ENCODE results near the gene GAL3ST3. TPM values are rescaled to one million over a fixed set of nuclear protein-coding genes. Genes with fewer than 3 reads are reported as not detected.

Gene GAL3ST3
- total and polyA plus RNA-seq, 2 donors (not counting 1 experiment from before 2014, with no cell fraction given) = not detected

- Histone ChIP-seq H4K20me1 (ENCODE audit: control insufficient read depth, extremely low read depth, insufficient read depth, low read length) (peaks cover 2% of the 10 kb centered on the region), H3K4me1 (ENCODE audit: control insufficient read depth, extremely low read depth, insufficient read depth, low read length) (peaks cover 16% of the 10 kb centered on the region), H3K36me3 (ENCODE audit: control insufficient read depth, insufficient read depth, low read length) (peaks cover 25% of the 10 kb centered on the region), H3K9me3 (ENCODE audit: control insufficient read depth, insufficient read depth, low read depth, low read length) (no peaks in the 10 kb centered on the region), H3K4me3 (replicated peaks in 1 of 4; ENCODE audit: control extremely low read depth in 1 of 4, insufficient read depth in 1 of 4, low read depth in 3 of 4, low read length in 4 of 4) (no peak overlapping the region), H3K27me3 (ENCODE audit: control insufficient read depth, insufficient read depth, low read length) (no peaks in the 10 kb centered on the region), H3K27ac (ENCODE audit: insufficient read depth, low read length) (no peak overlapping the region), H2AFZ (ENCODE audit: low read length) (no peak overlapping the region), H3K4me2 (ENCODE audit: extremely low read depth, insufficient read depth, low read length) (no peak overlapping the region), H3K79me2 (ENCODE audit: control insufficient read depth, insufficient read depth, low read length) (peaks cover 11% of the 10 kb centered on the region), H3K9ac (ENCODE audit: insufficient read depth, low read length) (no peak overlapping the region)
- DNase-seq (ENCODE audit: low read depth in 2 of 2) = no peak
- no peak for TF ChIP-seq CTCF (conservative IDR thresholded peaks at IDR 0.05 in 1 of 2, IDR thresholded peaks at IDR 0.05 in 1 of 2; ENCODE audit: low read depth in 1 of 2, low read length in 2 of 2)
- no peak for TF ChIP-seq EZH2 (IDR thresholded peaks at IDR 0.05; ENCODE audit: low read length, missing control alignments)
Observed at GRCh38 chr11:66066751-66067150, 17.8 kb upstream of the GAL3ST3 start.

GRCh38 chr11:66064571-66064970 lies 15.6 kb upstream of the GAL3ST3 start:
- H4K20me1 ChIP-seq (ENCODE audit: control insufficient read depth, extremely low read depth, insufficient read depth, low read length) = peaks cover 2% of the 10 kb centered on the region
- no peaks in the 10 kb centered on the region for H3K27me3 ChIP-seq (ENCODE audit: control insufficient read depth, insufficient read depth, low read length)
- no peak overlapping the region for H3K9ac ChIP-seq (ENCODE audit: insufficient read depth, low read length)
- H2AFZ ChIP-seq (ENCODE audit: low read length) = no peak overlapping the region
- peaks cover 32% of the 10 kb centered on the region for H3K36me3 ChIP-seq (ENCODE audit: control insufficient read depth, insufficient read depth, low read length)
- TF ChIP-seq EZH2 (IDR thresholded peaks at IDR 0.05; ENCODE audit: low read length, missing control alignments) = no peak
- no peak for TF ChIP-seq CTCF (conservative IDR thresholded peaks at IDR 0.05 in 1 of 2, IDR thresholded peaks at IDR 0.05 in 1 of 2; ENCODE audit: low read depth in 1 of 2, low read length in 2 of 2)
- peaks cover 12% of the 10 kb centered on the region for H3K4me1 ChIP-seq (ENCODE audit: control insufficient read depth, extremely low read depth, insufficient read depth, low read length)
- H3K9me3 ChIP-seq (ENCODE audit: control insufficient read depth, insufficient read depth, low read depth, low read length) = no peaks in the 10 kb centered on the region
- H3K4me3 ChIP-seq (replicated peaks in 1 of 4; ENCODE audit: control extremely low read depth in 1 of 4, insufficient read depth in 1 of 4, low read depth in 3 of 4, low read length in 4 of 4) = no peak overlapping the region
- no peaks in the 10 kb centered on the region for H3K79me2 ChIP-seq (ENCODE audit: control insufficient read depth, insufficient read depth, low read length)
- no peak overlapping the region for H3K4me2 ChIP-seq (ENCODE audit: extremely low read depth, insufficient read depth, low read length)
- no peak overlapping the region for H3K27ac ChIP-seq (ENCODE audit: insufficient read depth, low read length)
- DNase-seq (ENCODE audit: low read depth in 2 of 2) = no peak

GRCh38 chr11:66063900-66064299 lies 14.9 kb upstream of the GAL3ST3 start:
- no peak for DNase-seq (ENCODE audit: low read depth in 2 of 2)
- peaks cover 29% of the 10 kb centered on the region for H3K36me3 ChIP-seq (ENCODE audit: control insufficient read depth, insufficient read depth, low read length)
- no peaks in the 10 kb centered on the region for H3K79me2 ChIP-seq (ENCODE audit: control insufficient read depth, insufficient read depth, low read length)
- peaks cover 6% of the 10 kb centered on the region for H3K4me1 ChIP-seq (ENCODE audit: control insufficient read depth, extremely low read depth, insufficient read depth, low read length)
- H3K9me3 ChIP-seq (ENCODE audit: control insufficient read depth, insufficient read depth, low read depth, low read length) = no peaks in the 10 kb centered on the region
- TF ChIP-seq CTCF (conservative IDR thresholded peaks at IDR 0.05 in 1 of 2, IDR thresholded peaks at IDR 0.05 in 1 of 2; ENCODE audit: low read depth in 1 of 2, low read length in 2 of 2) = no peak
- TF ChIP-seq EZH2 (IDR thresholded peaks at IDR 0.05; ENCODE audit: low read length, missing control alignments) = no peak
- H2AFZ ChIP-seq (ENCODE audit: low read length) = no peak overlapping the region
- no peak overlapping the region for H3K9ac ChIP-seq (ENCODE audit: insufficient read depth, low read length)
- no peak overlapping the region for H3K27ac ChIP-seq (ENCODE audit: insufficient read depth, low read length)
- H4K20me1 ChIP-seq (ENCODE audit: control insufficient read depth, extremely low read depth, insufficient read depth, low read length) = peaks cover 2% of the 10 kb centered on the region
- no peaks in the 10 kb centered on the region for H3K27me3 ChIP-seq (ENCODE audit: control insufficient read depth, insufficient read depth, low read length)
- H3K4me3 ChIP-seq (replicated peaks in 1 of 4; ENCODE audit: control extremely low read depth in 1 of 4, insufficient read depth in 1 of 4, low read depth in 3 of 4, low read length in 4 of 4) = no peak overlapping the region
- no peak overlapping the region for H3K4me2 ChIP-seq (ENCODE audit: extremely low read depth, insufficient read depth, low read length)
